HG03520 (cell line): Measurements from ENCODE around the gene ZNF155.
"Not testable (repeated sequence)": the region's sequence is repeated elsewhere in the genome, so short reads cannot be mapped to it uniquely, and the experiment has no call there.

ENCODE experiments used
- ATAC-seq: cut with Tn5 transposase; IDR thresholded peaks from one replicate; pipeline ENCODE4 v1.9.1; 2021; ENCODE audit warnings: mild to moderate bottlenecking, moderate library complexity; ENCODE audit not compliant: unreplicated experiment

The ZNF155 gene

DNA sequence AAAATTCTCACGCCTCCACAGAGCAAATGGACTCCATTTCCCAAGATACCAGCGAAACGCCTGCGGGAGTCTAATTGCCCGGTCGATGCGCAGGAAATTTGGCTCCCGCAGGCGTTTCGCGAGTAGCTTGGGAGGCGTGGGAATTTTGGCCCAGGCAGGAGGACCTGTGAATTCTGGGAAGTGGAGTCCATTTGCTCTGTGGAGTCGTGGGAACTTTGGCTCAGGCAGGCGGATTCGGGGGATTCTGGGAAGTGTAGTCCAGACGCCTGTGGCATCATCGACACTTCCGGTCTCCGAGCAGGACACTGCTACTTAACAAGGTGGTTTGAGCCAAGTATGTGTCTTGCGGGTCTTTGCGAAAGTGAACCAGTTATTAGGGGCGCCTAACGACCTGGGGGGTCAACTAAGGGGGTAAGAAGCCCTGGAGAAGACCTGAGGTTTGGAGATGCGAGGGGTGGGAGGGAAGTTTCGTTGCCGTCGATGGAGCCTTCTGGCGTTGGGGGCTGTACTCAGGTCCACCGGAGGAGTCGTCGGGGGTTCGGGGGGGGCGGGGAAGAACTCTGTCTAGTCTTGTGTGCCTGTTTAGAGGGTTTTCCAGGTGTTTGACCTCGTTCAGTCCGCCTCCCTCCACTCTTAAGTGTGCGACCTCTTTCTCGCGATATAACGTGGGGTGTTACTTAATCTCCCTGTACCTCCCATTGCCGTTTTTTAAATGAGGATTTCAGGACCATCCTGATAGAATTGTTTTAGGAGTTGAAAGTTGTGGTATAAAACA lies at the start of gene ZNF155:
Gene ZNF155, plus strand, starts transcription at position 277 of the 775 bp plus-strand sequence. CDS start 4,356 bp downstream, outside the sequence.
- peak; percentile 74 for ATAC-seq

DNA sequence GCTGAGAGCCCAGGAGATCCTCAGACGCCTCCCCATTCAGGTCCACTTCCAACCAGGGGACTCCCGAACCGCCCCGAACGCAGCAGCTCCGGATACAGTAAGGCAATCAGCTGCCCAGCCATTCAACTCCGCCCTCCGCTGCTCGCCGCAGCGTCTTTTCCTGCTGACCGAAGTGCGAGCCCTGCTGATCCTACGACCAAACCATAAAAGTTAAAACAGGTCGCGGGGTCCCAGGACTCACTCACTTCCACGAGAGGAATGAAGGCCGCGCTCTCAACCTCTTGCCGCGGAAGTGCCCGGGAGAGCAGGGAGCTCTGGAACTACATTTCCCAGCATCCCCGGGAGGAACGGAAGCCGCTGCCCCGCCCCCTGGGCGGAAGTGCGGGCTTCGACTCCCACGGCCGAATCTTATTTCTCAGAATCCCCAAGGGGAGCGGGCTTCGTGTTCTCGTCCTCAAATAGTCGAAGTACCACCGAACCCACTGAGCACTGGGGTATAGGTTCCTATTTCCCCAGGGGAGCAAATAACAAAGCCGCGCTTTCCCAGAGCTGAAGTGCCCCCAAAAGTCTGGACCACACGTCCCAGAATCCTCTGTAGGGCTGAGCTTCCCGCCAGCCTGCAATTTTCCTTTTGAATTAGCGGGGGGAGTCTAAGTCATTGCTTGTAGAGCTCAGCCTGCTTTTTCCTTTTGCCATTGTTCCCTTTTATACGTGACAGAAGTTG lies 48.8 kb upstream of the ZNF155 start, which contains the start of gene ZNF45:
Gene ZNF45, minus strand, starts transcription at position 298 of the 724 bp plus-strand sequence. CDS start 13,097 bp downstream, outside the sequence.
- peak; percentile 82 for ATAC-seq

- ATAC-seq = no peak
Observed at GRCh38 chr19:43936188-43936587, 47.8 kb upstream of the ZNF155 start.

DNA sequence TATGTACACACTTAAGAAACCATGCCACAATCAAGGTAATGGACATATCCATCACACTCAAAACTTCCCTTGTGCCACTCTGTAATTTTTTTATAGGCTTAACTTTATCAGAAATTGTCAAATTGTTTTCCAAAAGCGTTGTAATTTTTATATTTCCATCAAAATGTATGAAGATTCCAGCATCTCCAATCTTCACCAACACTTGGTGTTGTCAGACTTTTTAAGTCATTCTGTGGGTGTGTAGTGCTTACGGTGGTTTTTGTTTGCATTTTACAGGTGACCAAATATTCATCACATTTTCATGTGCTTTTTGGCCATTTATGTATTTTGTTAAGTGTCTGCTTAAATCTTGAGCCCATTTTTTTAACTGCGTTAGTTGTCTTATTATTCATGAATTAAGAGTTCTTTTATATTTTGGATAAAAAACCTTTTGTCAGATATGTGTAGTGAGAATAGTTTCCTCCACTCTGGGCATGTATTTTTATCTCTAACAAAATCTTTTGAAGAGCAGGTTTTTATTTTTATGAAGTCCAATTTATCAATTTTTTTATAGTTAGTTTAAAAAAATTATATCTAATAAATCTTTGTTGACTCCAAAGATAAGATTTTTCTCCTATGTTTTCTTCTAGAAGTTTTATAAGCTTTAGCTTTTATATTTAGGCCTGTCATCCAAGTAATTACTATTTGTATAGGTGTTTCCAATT lies 44.3 kb upstream of the ZNF155 start:
- ATAC-seq = no peak

- no peak for ATAC-seq
Observed at GRCh38 chr19:43940719-43941118, 43.3 kb upstream of the ZNF155 start.

- ATAC-seq = no peak
Observed at GRCh38 chr19:43941209-43941608, 42.8 kb upstream of the ZNF155 start.

GRCh38 chr19:43947412-43947811 lies 36.6 kb upstream of the ZNF155 start:
- not testable (repeated sequence) for ATAC-seq

- ATAC-seq = not testable (repeated sequence)
Observed at GRCh38 chr19:43949803-43950202, 34.2 kb upstream of the ZNF155 start.

- peak; percentile 68 for ATAC-seq
Observed at GRCh38 chr19:43950834-43951645, 32.9 kb upstream of the ZNF155 start, which contains the start of gene ZNF221. Gene ZNF221 (plus strand): TSS chr19:43951228. CDS start chr19:43962727, 11,499 bp downstream.

DNA sequence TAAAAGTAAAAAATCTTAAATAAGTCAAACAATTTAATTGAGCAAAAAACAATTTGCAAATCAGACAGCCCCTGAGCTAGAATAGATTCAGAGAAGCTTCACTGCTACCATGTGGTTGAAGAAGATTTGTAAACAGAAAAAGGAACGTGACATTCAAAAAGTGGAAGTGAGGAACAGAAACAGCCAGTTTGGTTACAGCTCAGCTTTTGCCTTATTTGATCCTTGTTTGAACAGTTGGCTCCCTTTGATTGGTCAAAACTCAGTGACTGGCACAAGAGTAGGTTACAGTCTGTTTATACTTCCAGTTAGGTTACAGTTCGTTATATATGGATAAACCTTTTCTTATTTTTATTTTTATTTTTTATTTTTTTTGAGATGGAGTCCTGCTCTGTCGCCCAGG lies 27.2 kb upstream of the ZNF155 start:
- no peak for ATAC-seq

- no peak for ATAC-seq
Observed at GRCh38 chr19:43957891-43958290, 26.1 kb upstream of the ZNF155 start.

- no peak for ATAC-seq
Observed at GRCh38 chr19:43960411-43960810, 23.6 kb upstream of the ZNF155 start.

GRCh38 chr19:43966079-43966694 lies 17.8 kb upstream of the ZNF155 start:
- no peak for ATAC-seq

DNA sequence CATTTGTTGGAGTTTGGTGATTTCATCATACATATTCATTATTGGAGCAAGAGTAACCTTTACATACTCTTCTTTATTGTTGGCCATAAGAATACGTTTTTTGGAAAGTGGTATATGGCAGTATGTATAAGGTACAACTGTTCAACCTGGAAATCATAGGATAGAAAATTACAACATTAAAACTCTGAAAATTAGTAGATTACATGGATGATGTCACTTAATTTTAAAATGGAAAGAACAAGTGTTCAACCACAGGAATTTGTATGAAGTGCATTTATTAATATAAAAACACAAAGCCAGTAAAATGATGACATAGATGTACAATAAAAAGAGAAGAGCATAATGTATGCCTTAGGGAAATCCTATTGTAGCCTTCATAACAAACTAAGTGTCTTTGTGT lies 7.3 kb upstream of the ZNF155 start:
- ATAC-seq = no peak

DNA sequence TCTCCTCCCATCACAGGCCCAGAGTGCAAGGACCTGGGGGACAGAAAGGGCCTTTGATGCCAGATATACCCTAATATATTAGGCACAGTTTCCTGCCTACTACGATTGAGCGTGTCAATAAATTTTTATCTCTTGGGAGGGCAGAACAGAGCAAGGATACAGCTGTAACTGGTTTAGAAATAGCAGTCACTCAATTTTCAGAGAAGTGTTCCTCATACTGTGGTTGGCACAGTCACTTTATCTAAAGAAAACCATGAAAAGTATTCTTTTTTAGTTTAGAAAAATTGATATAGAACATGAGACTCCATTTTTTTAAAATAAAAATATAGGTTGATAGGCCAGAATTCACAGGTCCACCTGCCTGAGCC lies 460 bp upstream of the ZNF155 start:
- no peak for ATAC-seq

DNA sequence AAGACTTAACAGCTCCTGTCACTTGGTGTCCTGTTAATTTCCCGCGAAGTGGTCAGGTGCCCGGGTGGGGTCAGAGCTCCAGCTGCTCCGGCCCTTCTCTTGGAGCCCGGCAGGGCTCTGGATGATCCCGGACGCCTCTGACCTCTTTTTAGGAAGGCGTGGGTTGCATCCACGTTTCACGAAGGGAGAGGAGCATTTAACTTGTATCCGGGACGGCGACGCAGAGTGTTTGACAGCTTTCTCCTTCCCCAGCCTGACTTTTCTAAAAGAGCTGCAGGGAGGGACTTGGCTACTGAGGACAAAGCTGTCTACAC lies 656 bp downstream of the ZNF155 start:
- ATAC-seq = no peak

- no peak for ATAC-seq
Observed at GRCh38 chr19:43997631-43998290, 13.8 kb downstream of the ZNF155 start.

- ATAC-seq = no peak
Observed at GRCh38 chr19:44002212-44002565, 18.2 kb downstream of the ZNF155 start.

GRCh38 chr19:44002566-44003460 lies 18.8 kb downstream of the ZNF155 start, which contains the start of gene ZNF230:
Gene ZNF230 (plus strand): TSS chr19:44002957. CDS start chr19:44007079, 4,122 bp downstream.
- peak; percentile 80 for ATAC-seq
